ENCODE data around the gene SLCO4A1. TPM values are rescaled to one million over a fixed set of nuclear protein-coding genes. Genes with fewer than 3 reads are reported as not detected.
A peak's percentile ranks its signal among the peaks of the same experiment; 100 is the strongest.

SLCO4A1 gene, protein sequence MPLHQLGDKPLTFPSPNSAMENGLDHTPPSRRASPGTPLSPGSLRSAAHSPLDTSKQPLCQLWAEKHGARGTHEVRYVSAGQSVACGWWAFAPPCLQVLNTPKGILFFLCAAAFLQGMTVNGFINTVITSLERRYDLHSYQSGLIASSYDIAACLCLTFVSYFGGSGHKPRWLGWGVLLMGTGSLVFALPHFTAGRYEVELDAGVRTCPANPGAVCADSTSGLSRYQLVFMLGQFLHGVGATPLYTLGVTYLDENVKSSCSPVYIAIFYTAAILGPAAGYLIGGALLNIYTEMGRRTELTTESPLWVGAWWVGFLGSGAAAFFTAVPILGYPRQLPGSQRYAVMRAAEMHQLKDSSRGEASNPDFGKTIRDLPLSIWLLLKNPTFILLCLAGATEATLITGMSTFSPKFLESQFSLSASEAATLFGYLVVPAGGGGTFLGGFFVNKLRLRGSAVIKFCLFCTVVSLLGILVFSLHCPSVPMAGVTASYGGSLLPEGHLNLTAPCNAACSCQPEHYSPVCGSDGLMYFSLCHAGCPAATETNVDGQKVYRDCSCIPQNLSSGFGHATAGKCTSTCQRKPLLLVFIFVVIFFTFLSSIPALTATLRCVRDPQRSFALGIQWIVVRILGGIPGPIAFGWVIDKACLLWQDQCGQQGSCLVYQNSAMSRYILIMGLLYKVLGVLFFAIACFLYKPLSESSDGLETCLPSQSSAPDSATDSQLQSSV
- total RNA-seq = 0.26 and 0.50 TPM in 2 replicates
- 0.84 TPM in 1 of 2 replicates, not detected in the other for polyA plus RNA-seq
- polyA plus RNA-seq (2012) = 0.06 and 1.6 TPM in 2 replicates
- 0.12 and 1.5 TPM in 2 replicates for polyA minus RNA-seq (ENCODE audit: low replicate concordance)

DNA sequence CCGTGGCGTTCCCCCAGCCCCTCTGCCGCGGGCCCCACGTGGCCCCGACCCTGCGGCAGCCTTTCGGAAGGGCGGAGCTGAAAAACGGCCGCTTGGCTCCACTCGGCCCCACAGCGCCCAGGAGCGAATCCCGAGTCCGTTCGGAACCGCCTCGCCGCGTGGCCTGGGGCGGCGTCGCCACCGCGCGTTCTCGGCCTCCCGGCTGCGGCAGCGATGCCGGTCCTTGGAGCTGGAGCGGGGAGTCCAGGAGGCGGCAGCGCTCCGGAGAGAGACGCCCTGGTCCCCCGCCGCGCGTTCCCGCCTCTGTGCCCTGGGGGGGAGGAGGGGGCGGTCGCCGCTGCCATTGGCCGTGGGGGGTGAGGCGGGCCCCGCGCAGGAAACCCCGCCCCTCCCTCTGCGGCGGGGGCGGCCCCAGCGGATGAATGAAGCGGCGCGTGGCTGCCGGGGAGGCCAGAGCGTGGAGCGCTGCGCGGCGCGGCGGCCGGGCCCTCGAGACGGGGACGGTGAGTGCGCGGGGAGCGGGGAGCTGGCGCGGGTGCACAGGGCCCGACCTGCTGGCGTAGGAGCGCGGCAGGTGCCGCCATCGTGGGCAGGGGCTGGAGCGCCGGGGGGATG, at the start of gene SLCO4A1:
Gene SLCO4A1 (plus strand): TSS at position 453 of the 615 bp plus-strand sequence. CDS start 13,952 bp downstream, outside the sequence.
- Histone ChIP-seq H3K27me3 (ENCODE audit: control insufficient read depth, insufficient read depth, low read length) (peaks cover 4% of the 10 kb centered on the region), H3K4me1 (ENCODE audit: control insufficient read depth, extremely low read depth, insufficient read depth, low read length) (no peaks in the 10 kb centered on the region), H3K79me2 (ENCODE audit: control insufficient read depth, insufficient read depth, low read length) (no peaks in the 10 kb centered on the region), H4K20me1 (ENCODE audit: control insufficient read depth, extremely low read depth, insufficient read depth, low read length) (peaks cover 2% of the 10 kb centered on the region), H2AFZ (ENCODE audit: low read length) (no peak within 1 kb of the TSS), H3K36me3 (ENCODE audit: control insufficient read depth, insufficient read depth, low read length) (no peaks in the 10 kb centered on the region), H3K9ac (ENCODE audit: insufficient read depth, low read length) (no peak within 1 kb of the TSS), H3K4me3 (replicated peaks in 1 of 4; ENCODE audit: control extremely low read depth in 1 of 4, insufficient read depth in 1 of 4, low read depth in 3 of 4, low read length in 4 of 4) (peak within 1 kb of the TSS in 3 of 4 experiments; percentile 43 to 47 (median 47)), H3K4me2 (ENCODE audit: extremely low read depth, insufficient read depth, low read length) (peak within 1 kb of the TSS; percentile 89), H3K9me3 (ENCODE audit: control insufficient read depth, insufficient read depth, low read depth, low read length) (no peaks in the 10 kb centered on the region), H3K27ac (ENCODE audit: insufficient read depth, low read length) (no peak within 1 kb of the TSS)
- DNase-seq (ENCODE audit: low read depth in 2 of 2) = peak; percentile 16 to 49
- TF ChIP-seq, protein P1, sequence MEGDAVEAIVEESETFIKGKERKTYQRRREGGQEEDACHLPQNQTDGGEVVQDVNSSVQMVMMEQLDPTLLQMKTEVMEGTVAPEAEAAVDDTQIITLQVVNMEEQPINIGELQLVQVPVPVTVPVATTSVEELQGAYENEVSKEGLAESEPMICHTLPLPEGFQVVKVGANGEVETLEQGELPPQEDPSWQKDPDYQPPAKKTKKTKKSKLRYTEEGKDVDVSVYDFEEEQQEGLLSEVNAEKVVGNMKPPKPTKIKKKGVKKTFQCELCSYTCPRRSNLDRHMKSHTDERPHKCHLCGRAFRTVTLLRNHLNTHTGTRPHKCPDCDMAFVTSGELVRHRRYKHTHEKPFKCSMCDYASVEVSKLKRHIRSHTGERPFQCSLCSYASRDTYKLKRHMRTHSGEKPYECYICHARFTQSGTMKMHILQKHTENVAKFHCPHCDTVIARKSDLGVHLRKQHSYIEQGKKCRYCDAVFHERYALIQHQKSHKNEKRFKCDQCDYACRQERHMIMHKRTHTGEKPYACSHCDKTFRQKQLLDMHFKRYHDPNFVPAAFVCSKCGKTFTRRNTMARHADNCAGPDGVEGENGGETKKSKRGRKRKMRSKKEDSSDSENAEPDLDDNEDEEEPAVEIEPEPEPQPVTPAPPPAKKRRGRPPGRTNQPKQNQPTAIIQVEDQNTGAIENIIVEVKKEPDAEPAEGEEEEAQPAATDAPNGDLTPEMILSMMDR (conservative IDR thresholded peaks at IDR 0.05 in 1 of 2, IDR thresholded peaks at IDR 0.05 in 1 of 2; ENCODE audit: low read depth in 1 of 2, low read length in 2 of 2) = no peak
- TF ChIP-seq EZH2 (IDR thresholded peaks at IDR 0.05; ENCODE audit: low read length, missing control alignments) = no peak

DNA sequence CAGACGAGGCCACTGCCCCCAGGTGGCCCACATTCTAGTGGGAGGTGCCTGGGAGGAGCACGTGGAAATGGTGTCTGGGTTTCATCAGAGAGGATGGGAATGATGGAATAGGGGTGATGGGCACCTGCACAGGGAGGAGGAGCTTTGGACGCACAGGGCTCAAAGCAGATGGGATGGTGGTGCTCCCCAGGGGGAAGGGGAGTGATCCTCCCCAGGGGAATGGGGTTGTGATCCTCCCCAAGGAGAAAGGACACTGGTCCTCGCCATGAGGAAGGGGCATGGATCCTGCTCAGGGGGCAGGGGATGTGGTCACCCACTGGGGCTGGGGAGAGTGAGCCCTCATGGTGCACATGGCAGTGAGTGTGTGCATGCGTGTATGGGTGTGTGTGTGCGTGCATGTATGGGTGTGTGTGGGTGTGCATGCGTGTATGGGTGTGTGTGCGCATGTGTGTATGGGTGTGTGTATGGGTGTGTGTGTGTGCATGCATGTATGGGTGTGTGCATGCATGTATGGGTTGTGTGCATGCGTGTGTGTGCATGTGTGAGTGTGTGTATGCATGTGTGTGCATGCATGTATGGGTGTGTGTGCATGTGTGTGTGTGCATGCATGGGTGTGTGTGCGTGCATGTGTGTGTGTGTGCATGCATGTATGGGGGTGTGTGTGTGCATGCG, 49.7 kb upstream of the SLCO4A1 start:
- no peak overlapping the region for H3K9ac ChIP-seq (ENCODE audit: insufficient read depth, low read length)
- no peaks in the 10 kb centered on the region for H3K4me1 ChIP-seq (ENCODE audit: control insufficient read depth, extremely low read depth, insufficient read depth, low read length)
- H4K20me1 ChIP-seq (ENCODE audit: control insufficient read depth, extremely low read depth, insufficient read depth, low read length) = no peaks in the 10 kb centered on the region
- no peak overlapping the region for H3K27ac ChIP-seq (ENCODE audit: insufficient read depth, low read length)
- TF ChIP-seq, protein P1 (conservative IDR thresholded peaks at IDR 0.05 in 1 of 2, IDR thresholded peaks at IDR 0.05 in 1 of 2; ENCODE audit: low read depth in 1 of 2, low read length in 2 of 2) = no peak
- no peak for TF ChIP-seq EZH2 (IDR thresholded peaks at IDR 0.05; ENCODE audit: low read length, missing control alignments)
- H2AFZ ChIP-seq (ENCODE audit: low read length) = no peak overlapping the region
- no peaks in the 10 kb centered on the region for H3K27me3 ChIP-seq (ENCODE audit: control insufficient read depth, insufficient read depth, low read length)
- H3K4me3 ChIP-seq (replicated peaks in 1 of 4; ENCODE audit: control extremely low read depth in 1 of 4, insufficient read depth in 1 of 4, low read depth in 3 of 4, low read length in 4 of 4) = no peak overlapping the region
- no peaks in the 10 kb centered on the region for H3K9me3 ChIP-seq (ENCODE audit: control insufficient read depth, insufficient read depth, low read depth, low read length)
- no peaks in the 10 kb centered on the region for H3K36me3 ChIP-seq (ENCODE audit: control insufficient read depth, insufficient read depth, low read length)
- H3K4me2 ChIP-seq (ENCODE audit: extremely low read depth, insufficient read depth, low read length) = no peak overlapping the region
- no peak for DNase-seq (ENCODE audit: low read depth in 2 of 2)
- no peaks in the 10 kb centered on the region for H3K79me2 ChIP-seq (ENCODE audit: control insufficient read depth, insufficient read depth, low read length)

Data from fibroblast of lung (primary cell).